Measurements from ENCODE around the gene SYCP2. TPM values are rescaled to one million over a fixed set of nuclear protein-coding genes. Genes with fewer than 3 reads are reported as not detected.

SYCP2 gene
- total RNA-seq, 1 donor from 2014 or later: 5.3 TPM

Other genes with a start within 250 kb of the SYCP2 start
- 6.1 and 6.4 TPM in 2 replicates for gene PPP1R3D, start 6.7 kb upstream of the SYCP2 start, total RNA-seq
- gene FAM217B, start 6.8 kb upstream of the SYCP2 start, total RNA-seq: 26.6 and 29.0 TPM in 2 replicates
- gene CDH26, start 24.8 kb upstream of the SYCP2 start, total RNA-seq: 0.47 and 0.71 TPM in 2 replicates